Adipose tissue (tissue), 3 donors: Measurements from ENCODE around the gene RTF2. TPM values are rescaled to one million over a fixed set of nuclear protein-coding genes. Genes with fewer than 3 reads are reported as not detected.

Source experiments
- H3K27ac ChIP-seq: one replicate; pipeline ENCODE4 v1.5.1; 2013; ENCODE audit warnings: low read depth, low read length
- WGBS, 3 donors: extraction: QIAGEN DNeasy Blood & Tissue Kit; methylation state at CpG; one replicate each; pipeline ENCODE4 v1.1.7; 2013; 5-methylcytosine and 5-hydroxymethylcytosine counted together
- polyA plus RNA-seq, 3 donors: library from polyadenylated mRNA; stranded (reverse); fragments of 200-250 nt; gene quantifications; one replicate each; pipeline ENCODE4 v1.2.3, GENCODE V29; 2013
- donor health status: healthy with polysubstance abuse.
- donor health status: Bipolar disorder and iron deficiency.
- donor health status: healthy.

The RTF2 gene
- polyA plus RNA-seq, 3 donors, result 38.4 to 90.2 (median 74.3) TPM

- H3K27ac ChIP-seq, result no peak overlapping the region
- WGBS, 3 donors, result 59 to 64% (median 61%) methylated on average over 3 of the region's 3 CpGs
Measured at GRCh38 chr20:56460459-56460858, 8.0 kb upstream of the RTF2 start.

GRCh38 chr20:56461576-56461975 lies 6.9 kb upstream of the RTF2 start:
- no peak overlapping the region for H3K27ac ChIP-seq
- WGBS, 3 donors, result 61 to 79% (median 70%) methylated on average over 3 of the region's 3 CpGs

- WGBS, 3 donors, result 50 to 74% (median 67%) methylated on average over 3 of the region's 3 CpGs
- H3K27ac ChIP-seq, result no peak overlapping the region
Measured at GRCh38 chr20:56463428-56463827, 5.0 kb upstream of the RTF2 start.

GRCh38 chr20:56465997-56466396 lies 2.4 kb upstream of the RTF2 start:
- H3K27ac ChIP-seq, result no peak overlapping the region
- 46 to 76% (median 55%) methylated on average over 7 of the region's 7 CpGs for WGBS, 3 donors

GRCh38 chr20:56467968-56468315 lies 485 bp upstream of the RTF2 start:
- WGBS, 3 donors, result 4 to 7% (median 6%) methylated on average over 7 of the region's 7 CpGs
- H3K27ac ChIP-seq, result peak overlapping the region; percentile 88

GRCh38 chr20:56469077-56469449 lies 636 bp downstream of the RTF2 start:
- WGBS, 3 donors, result 16 to 24% (median 21%) methylated on average over 8 of the region's 8 CpGs
- no peak overlapping the region for H3K27ac ChIP-seq

- WGBS, 3 donors, result 49 to 82% (median 67%) methylated on average over 7 of the region's 7 CpGs
Measured at GRCh38 chr20:56483970-56484369, 15.5 kb downstream of the RTF2 start.

GRCh38 chr20:56487216-56487615 lies 18.8 kb downstream of the RTF2 start:
- H3K27ac ChIP-seq, result peak overlapping the region; percentile 78
- 52 to 95% (median 70%) methylated on average over 11 of the region's 11 CpGs for WGBS, 3 donors

More at GRCh38 chr20:56483970-56484369, 15.5 kb downstream of the RTF2 start:
- H3K27ac ChIP-seq, result no peak overlapping the region

- no peak overlapping the region for H3K27ac ChIP-seq
- WGBS, 3 donors, result 95 to 98% (median 95%) methylated on average over 5 of the region's 5 CpGs
Measured at GRCh38 chr20:56488566-56488965, 20.1 kb downstream of the RTF2 start.

- H3K27ac ChIP-seq, result no peak overlapping the region
- WGBS, 3 donors, result 99 to 100% (median 100%) methylated on average over 1 of the region's 1 CpG
Measured at GRCh38 chr20:56501116-56501515, 32.7 kb downstream of the RTF2 start.

- WGBS, 3 donors, result 91 to 97% (median 96%) methylated on average over 8 of the region's 8 CpGs
- H3K27ac ChIP-seq, result no peak overlapping the region
Measured at GRCh38 chr20:56503916-56504315, 35.5 kb downstream of the RTF2 start.

- H3K27ac ChIP-seq, result no peak overlapping the region
- WGBS, 3 donors, result 84 to 90% (median 88%) methylated on average over 9 of the region's 9 CpGs
Measured at GRCh38 chr20:56504373-56505005, 36.1 kb downstream of the RTF2 start.

GRCh38 chr20:56506103-56506502 lies 37.7 kb downstream of the RTF2 start:
- no peak overlapping the region for H3K27ac ChIP-seq
- 45 to 77% (median 51%) methylated on average over 3 of the region's 3 CpGs for WGBS, 3 donors

GRCh38 chr20:56511926-56512325 lies 43.5 kb downstream of the RTF2 start:
- no peak overlapping the region for H3K27ac ChIP-seq
- WGBS, 3 donors, result 94 to 97% (median 96%) methylated on average over 10 of the region's 10 CpGs

- 92 to 94% (median 93%) methylated on average over 22 of the region's 22 CpGs for WGBS, 3 donors
- H3K27ac ChIP-seq, result no peak overlapping the region
Measured at GRCh38 chr20:56513161-56514150, 45.0 kb downstream of the RTF2 start.

- H3K27ac ChIP-seq, result no peak overlapping the region
- WGBS, 3 donors, result 82 to 93% (median 87%) methylated on average over 5 of the region's 5 CpGs
Measured at GRCh38 chr20:56516631-56517030, 48.2 kb downstream of the RTF2 start.

GRCh38 chr20:56517211-56517610 lies 48.8 kb downstream of the RTF2 start:
- WGBS, 3 donors, result 88 to 98% (median 95%) methylated on average over 7 of the region's 7 CpGs
- H3K27ac ChIP-seq, result no peak overlapping the region

GRCh38 chr20:56517641-56518040 lies 49.2 kb downstream of the RTF2 start:
- no peak overlapping the region for H3K27ac ChIP-seq
- 88 to 93% (median 92%) methylated on average over 8 of the region's 8 CpGs for WGBS, 3 donors

GRCh38 chr20:56518126-56518525 lies 49.7 kb downstream of the RTF2 start:
- 97 to 98% (median 97%) methylated on average over 14 of the region's 14 CpGs for WGBS, 3 donors
- no peak overlapping the region for H3K27ac ChIP-seq
